Stimulated activated CD4-positive, alpha-beta T cell treated with anti-CD3 and anti-CD28 coated beads, Interleukin-4, amount 100 ng/mL, for 1 hour (primary cell): ENCODE data around the gene TECTA.
A peak's percentile ranks its signal among the peaks of the same experiment; 100 is the strongest.
"Not testable (repeated sequence)": the region's sequence is repeated elsewhere in the genome, so short reads cannot be mapped to it uniquely, and the experiment has no call there.

Experiments used
- DNase-seq: peaks from one replicate; pipeline ENCODE4 v3.0.0-alpha.2; 2020

Gene TECTA

DNA sequence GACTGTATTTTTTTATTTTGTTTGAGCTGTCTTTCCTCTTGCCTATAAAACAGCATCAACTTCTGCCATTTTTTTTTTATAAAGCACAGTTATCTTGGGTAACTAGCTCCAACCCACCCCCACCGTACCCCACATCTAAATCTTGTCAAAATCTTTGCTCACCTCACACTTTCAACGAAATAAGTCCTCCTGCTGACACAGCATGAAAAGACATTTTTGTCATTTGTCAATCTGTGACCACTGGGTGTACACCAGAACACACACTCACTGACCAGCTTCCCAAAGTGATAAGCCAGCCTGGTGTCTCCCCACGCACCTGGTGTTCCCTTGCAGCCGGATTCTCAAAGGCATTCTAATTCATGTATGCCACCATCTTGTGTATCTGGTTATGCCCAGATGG lies 1.7 kb upstream of the TECTA start:
- DNase-seq = no peak

DNA sequence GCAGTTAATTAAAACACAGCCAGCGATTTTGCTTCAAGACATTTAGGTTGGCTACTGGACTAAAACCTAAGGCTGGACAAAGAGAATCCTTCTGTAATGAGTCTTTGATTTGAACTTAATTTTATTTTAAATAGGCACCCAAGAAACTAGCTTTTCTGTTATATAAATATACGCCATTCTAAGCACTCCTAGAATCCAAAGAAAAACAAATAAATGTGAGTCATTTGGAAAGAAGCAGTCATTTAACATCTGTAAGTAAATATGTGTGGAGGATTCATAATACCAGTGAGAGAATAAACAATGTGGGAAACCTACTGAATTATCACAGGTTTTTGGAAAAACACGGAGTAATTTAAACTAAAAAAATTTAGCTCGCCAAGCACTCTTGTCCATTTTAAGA lies 1.2 kb upstream of the TECTA start:
- no peak for DNase-seq

DNA sequence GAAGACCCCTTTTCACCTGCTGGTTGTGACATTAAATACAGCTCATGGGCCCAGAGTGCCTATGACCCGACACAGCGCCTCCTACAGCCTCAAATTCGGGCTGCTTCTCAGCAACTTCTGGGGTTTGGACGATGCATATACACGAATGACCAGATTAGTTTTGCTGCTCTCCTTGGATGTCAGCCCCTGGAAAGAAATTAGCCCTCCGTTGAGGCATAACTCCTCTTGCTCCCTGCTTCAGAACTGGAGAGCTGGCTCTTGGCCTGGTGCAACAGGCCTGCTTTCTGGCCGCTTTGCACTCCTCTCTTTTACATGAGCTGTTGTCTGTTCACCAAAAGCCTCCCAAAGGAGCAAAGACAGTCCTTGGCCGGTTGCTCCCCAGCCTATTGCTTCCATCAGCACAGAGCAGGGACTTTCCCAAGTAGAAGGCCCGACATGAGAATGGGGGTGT lies 3.3 kb downstream of the TECTA start:
- DNase-seq = no peak

DNA sequence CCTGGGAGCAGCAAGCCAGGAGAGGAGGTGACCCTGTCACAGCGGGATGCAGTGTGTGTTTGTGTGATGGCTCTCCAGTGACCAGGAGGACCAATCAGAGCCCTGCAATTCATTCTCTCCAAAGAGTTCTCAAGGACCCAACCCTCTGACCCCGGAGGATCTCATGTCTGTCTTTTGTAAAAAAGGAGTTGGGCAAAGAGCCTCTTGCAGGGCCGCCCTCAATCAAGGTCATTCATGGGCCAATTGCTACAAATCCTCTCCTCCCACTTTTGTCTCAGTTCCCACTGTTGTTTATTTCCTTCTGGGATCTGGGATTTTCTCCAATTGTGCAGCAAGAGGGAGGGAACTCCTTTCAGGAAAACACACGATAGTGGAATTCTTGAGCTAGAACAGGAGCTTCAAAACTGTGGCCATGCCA lies 4.0 kb downstream of the TECTA start:
- no peak for DNase-seq

DNA sequence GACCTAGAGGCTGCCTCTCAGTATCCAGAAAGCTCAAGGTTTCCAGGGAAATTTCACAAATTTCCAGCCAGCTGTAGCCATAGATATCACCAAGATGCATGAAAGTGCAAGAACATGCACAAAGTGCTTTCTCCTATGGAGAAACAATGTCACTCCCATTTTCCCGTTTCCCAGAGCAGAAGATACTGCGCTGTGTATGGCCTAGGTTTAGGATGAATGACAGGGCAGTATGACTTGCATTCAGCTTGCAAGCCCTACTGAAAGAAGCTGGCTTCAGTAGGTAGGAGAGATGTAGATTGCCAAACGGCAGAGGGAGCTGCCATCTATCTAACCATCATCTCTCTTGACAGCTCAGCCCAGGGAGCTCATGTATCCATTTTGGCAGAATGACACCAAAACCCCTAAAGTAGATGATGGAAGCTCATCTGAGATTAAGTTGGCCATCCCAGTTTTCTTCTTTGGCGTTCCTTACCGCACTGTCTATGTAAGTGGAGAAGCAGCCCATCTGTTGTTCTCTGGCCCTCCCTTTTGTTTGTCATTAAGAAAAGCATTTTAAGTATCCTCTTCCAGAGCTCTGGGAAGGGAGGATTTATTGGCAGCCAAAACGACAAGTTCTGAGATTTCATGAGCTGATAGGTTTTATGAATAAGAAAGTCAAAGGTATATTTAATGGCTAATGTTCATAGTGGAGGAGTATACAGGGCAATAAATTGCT lies 4.6 kb downstream of the TECTA start:
- DNase-seq = no peak

DNA sequence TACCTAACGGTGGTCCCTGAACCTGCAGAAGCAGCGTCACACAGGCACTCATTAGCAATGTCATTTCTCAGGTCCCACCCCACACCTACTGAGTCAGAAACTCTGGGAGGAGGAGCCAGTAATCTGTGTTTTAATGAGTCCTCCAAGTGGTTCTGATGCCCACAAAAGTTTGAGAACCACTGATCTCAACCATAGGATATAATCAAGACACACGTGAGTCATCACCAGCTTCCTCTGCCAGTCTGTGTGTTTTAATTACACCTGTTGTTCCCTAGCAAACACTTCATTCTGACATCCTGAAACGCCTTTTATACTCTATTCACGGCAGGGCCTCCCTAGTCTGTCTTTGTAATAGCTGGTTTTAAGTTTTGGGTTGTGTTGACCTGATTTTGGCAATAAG lies 5.8 kb downstream of the TECTA start:
- no peak for DNase-seq

DNA sequence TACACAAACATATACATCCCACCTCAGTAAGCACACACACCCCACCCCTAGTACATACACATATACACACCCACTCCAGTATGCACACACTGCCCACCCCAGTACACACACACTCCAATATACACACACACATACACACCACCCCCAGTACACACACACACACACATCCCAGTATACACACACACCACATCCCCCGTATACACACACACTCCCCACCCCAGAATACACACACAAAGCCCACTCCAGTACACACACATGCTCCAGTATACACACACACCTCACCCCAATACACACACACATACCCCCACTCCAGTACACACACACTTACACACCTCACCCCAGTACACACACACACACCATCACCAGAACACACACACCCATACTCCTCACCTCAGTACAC lies 7.4 kb downstream of the TECTA start:
- no peak for DNase-seq

DNA sequence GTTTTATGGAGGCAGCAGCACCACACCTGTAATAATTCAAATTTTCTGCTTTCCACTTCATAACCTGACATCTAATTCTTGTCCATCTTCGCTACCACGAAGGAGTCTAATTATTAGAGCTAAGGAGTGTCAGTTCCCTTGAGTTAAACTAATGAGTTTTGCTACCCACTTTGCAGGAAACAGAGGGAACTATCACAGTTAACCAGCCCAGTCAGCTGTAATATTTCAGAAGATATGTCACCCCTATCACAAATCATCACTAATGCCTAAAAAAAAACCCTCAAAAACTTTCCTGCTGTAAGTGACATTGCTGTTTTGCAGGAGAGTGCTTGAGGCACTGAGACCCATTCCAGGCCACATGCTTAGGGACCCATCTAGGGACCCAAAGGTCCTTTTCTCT lies 8.4 kb downstream of the TECTA start:
- no peak for DNase-seq

DNA sequence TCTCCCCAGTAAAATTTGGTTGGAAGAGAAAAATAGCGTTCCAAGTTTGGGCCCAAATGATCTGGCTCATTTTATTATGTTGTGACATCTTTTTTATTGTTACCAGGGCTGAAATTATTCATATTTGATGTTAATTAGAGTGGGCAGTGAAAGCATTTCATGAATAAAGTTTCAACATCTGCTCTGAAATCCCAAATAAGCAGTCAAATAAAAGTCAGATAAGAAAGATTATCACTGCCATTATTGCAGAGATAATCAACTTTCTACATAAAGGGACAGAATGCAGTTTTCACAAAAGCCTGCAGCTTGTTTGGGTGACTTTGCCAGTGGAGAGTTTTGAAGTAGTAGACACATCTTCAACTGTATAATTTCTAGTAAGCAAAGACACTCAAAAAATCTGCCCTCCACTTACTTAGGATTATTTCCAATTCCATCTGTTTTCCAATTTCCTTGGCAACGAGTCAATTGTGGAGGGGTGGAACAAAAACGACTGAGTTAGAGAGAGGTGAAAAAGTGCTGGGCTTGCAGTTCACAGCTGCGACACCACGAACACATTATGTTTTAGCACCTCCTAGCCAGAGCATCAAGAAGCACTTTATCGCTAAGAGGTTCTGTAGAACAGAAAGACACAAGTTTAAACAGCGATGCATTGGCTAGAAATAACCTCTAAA lies 9.0 kb downstream of the TECTA start:
- no peak for DNase-seq

DNA sequence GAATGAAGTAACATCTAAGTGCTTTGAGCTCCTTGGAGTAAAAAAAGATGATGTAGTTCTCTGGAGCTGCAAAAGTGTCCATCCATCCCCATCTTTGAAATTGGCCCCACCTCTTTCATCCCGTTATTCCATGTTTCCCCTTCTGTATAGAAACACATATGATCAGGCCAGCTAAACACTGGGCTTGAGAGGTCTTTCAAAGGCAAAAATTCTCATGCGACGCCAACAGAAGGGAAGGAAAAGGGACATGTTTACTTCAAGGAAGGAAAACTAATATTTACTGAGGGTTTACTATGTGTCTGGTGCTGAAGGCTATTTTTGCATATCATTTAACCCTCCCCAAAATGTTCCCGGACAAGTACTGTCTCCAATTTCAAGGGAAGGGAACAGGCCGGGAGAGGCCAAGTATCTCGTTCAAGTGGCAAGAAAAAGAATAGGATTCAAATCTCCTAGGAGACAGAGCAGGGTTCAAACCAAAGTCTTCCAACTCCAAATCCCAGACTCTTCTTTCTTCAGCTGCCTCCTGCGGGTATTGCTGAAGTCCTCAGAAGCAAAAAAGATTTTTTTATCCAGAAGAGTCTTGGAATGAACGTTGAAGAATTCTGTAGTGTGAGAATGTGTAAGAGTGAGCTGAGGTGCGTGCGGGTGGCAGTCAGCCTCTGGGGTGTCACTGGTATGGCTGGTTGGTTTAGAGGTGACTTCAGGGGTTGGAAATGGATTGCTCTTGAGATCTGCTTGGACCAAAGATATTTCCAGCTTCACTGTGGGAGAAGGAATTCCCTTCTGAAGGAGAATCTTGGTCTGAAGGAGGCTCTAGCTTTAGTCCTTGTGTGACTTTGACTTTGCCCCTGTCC lies 10.1 kb downstream of the TECTA start:
- no peak for DNase-seq

DNA sequence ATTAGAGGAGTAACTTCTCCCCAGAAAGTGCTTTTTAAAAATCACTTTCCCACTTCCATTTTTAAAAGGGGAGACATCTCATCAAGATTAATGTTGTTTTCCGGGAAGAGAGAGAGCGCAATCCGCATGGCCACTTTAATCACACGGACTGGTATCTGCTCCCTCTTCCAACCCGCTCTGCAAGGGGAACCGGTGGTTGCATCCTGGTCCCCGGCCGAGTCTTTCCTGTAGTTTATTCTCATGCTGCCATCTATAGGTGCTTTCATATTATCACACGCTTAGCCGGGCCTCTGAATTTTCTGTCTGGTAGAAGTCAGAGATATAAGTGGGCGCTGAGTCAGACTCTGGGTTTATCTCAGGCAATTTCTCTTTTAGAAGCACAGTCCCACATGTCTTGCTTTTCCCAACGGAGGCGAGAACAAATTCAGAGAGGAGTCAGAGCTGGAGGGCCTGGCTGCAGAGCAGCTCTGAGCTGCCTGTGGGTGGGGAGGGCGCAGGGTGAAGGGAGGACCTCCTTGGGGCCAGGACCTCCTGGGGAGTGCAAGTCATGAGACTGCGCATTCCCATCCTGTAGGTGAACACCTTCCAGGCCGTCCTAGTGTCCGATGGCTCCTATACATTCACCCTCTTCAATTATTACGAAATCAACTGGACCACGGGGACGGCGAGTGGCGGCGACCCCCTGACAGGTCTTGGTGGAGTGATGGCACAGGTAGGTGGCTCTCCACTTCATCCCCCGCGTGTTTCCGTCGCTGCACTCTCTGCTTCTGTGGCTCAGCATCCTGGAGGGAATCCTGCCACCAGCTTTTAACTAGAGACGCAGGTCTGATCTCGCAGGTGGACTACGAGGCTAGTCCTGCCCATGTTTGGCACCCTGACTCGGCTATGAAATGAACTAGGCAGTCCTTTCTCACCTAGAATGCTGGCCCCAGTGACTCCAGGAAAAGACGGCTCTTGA lies 11.7 kb downstream of the TECTA start:
- DNase-seq = peak; percentile 8

DNA sequence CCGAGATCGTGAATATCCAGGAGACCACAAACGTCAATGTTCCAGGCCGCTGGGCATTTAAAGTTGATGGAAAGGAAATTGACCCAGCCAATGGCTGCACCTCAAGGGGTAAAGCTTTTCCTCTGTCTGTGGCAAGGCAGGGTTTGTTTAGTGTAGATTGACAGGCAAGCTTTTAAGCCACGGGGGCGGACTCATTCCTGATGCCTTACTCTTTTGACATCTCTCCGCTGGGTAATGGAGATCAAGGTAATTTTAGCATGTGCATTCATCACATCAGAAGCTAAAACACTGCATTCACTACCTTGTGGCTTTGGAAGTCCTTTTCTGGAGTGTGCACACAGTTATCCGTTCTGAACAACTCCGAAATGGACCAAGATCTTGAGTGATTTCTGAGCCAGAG lies 12.6 kb downstream of the TECTA start:
- no peak for DNase-seq

DNA sequence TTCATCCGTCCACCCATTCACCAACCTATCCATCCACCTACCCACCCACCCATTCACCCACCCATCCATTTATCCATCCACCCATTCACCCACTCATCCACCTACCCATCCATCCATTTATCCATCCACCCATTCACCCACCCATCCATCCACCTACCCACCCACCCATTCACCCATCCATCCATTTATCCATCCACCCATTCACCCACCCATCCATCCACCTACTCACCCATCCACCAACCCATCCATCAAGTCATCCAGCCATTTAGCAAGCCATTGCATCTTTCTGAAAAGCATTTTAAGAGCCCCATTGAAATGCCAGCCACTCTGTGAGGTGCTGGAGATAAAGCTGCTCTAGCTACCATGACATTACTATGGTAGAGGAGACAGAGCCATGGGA lies 14.0 kb downstream of the TECTA start:
- not testable (repeated sequence) for DNase-seq

DNA sequence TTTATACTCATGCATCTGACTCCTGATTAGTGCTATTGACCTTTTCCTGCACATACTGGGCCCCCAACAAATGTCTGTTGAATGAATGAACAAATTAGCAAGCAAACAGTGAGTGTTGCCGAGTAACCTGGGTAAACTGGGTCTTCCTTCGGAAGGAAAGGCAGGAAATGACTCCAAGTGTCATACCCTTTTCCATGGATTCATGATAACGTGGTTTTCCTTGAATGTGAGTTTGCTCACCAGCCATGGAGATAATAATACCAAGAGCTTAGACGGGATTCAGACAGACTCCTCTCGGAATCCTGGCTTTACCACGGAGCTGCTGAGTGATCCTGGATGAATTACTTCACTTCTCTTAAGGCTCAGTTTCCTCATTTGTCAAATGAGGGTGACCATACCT lies 16.7 kb downstream of the TECTA start:
- no peak for DNase-seq

DNA sequence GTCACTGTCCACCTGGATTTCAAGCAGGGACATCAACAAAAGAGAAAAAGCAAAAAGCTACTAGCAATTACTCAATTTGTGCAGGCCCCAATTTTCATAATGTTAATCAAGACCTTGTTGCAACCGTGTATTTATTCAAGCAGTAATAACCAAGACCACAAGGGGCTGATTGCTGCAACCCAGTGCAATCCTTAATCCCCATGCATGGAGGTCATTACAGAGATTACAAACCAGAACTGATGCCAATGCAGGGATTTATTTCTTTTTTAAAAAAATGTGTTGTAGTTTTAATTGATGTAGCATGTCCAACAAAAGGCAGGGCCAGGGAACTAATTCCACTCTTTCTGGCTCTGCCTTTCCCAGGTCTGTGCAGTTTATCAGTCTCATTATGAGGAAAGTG lies 18.4 kb downstream of the TECTA start:
- no peak for DNase-seq

DNA sequence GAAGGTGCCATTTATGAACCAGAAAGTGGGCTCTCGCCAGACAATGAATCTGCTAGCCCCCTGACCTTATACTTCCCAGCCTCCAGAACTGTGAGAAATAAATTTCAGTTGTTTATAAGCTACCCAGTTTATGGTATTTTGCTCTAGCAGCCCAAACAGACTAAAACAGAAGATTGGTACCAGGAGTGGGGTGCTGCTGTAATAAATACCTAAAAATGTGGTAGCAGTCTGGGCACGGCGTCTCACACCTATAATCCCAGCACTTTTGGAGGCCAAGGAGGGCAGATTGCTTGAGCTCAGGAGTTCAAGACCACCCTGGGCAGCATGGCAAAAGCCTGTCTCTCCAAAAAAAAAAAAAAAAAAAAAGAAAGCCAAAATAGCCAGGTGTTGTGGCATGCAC lies 21.3 kb downstream of the TECTA start:
- no peak for DNase-seq

DNA sequence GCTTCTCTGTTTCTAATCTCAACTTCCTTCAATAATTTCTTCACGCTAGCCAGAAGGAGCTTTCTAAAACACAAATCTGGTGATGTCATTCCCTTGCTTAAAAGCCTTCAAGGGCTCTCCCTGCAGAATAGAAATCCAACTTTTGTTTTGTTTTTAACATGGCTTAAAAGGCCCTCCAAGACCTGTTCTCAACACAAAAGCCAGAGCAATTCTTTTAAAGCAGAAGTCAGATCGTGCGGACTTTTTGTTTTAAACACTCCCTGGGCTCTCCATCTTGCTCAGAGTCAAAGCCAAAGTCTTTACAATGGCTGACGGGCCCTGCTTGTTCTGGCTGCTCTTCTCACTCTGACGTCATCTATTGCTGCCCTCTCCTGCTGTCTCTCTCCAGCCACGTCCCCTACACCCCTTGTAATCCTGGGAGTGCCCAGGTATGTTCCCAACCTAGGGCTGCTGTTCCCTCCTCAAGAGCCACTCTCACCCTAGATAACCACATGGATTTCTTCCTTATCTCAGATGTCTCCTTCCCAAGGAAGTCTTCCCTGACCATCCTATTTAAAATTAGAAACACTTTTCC lies 22.5 kb downstream of the TECTA start:
- no peak for DNase-seq

DNA sequence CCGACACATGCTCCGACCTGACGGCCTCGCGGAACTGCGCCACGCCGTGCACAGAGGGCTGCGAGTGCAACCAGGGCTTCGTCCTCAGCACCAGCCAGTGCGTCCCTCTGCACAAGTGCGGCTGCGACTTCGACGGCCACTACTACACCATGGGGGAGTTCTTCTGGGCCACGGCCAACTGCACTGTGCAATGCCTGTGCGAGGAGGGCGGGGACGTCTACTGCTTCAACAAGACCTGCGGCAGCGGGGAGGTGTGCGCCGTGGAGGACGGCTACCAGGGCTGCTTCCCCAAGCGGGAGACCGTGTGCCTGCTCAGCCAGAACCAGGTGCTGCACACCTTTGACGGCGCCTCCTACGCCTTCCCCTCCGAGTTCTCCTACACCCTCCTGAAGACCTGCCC lies 26.8 kb downstream of the TECTA start:
- DNase-seq = no peak

DNA sequence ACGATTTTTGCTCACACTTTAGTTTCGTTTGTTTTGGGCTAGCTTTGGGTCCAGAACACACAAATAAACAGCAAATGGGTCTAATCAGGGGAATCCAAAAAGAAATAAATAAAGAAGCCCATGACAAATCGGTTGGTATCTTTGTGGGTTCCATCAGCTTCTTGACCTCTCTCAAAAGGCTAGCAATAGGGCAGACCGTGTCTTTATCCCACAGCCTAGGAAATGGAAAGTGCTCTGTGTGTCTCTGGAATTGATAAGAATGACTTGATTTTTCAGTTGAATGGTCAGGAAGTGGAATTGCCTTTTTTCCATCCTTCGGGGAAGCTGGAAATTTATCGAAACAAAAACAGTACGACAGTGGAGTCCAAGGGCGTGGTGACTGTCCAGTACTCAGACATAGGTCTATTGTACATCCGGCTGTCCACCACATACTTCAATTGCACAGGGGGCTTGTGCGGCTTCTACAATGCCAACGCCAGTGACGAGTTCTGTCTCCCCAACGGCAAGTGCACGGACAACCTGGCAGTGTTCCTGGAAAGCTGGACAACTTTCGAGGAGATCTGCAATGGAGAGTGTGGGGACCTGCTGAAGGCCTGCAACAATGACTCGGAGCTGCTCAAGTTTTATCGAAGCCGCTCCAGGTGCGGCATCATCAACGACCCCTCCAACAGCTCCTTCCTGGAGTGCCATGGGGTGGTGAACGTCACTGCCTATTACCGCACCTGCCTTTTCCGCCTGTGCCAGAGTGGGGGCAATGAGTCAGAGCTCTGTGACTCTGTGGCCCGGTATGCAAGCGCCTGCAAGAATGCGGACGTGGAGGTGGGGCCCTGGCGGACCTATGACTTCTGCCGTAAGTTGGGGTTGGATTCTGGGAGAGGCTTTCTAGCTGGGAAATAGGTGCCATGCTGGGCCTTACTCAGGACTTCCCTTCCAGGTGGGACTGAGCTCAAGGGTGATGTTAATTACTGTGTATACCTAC lies 28.6 kb downstream of the TECTA start:
- no peak for DNase-seq

DNA sequence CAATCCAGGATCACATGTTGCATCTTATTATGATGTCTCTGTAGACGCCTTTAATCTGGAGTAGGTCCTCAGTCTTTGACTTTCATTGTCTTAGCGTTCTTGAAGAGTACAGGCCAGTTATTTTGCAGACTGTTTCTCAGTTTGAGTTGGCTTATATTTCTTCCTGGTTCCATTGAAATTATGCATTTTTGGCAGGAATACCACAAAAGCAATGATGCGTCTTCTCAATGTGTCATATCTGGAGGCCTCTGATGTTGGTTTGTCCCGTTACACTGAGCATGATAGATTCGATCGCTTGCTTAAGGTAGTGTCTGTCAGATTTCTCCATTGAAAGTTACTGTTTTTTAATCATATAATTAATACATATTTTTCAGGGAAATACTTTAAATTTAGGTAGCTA lies 30.6 kb downstream of the TECTA start:
- DNase-seq = no peak
